ENCODE measurements around the gene SAFB. TPM values are rescaled to one million over a fixed set of nuclear protein-coding genes. Genes with fewer than 3 reads are reported as not detected.

SAFB gene
- total RNA-seq, 1 experiment from 2014 or later = 135 TPM

DNA sequence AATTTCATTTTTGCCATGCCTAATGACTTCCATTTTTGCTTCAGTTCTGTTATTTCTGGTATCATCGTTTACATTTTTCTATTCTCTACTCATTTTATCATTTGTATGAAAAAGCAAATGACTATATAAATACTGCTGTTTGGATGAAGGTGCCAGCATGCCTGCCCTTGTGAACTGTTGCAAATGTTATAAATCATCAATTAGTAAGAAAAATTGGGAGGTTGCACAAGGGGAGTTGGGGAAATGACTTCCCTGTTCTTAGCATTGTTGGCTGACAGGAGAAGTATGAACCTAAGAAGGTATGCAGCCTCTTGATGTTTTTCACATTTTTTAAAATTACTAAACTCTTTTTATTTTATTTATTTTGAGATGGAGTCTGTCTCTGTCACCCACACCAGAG, 15.1 kb downstream of the SAFB start:
- H3K36me3 Mint-ChIP-seq (ENCODE audit: insufficient read depth, unreplicated experiment) = peaks cover 66% of the 10 kb centered on the region
- no peak for DNase-seq (ENCODE audit: unreplicated experiment)
- ChIA-PET POLR2A (no interaction called here), CTCF (no interaction called here)
- H3K4me3 Mint-ChIP-seq (ENCODE audit: unreplicated experiment) = no peak overlapping the region
- no peak overlapping the region for H3K27ac Mint-ChIP-seq (ENCODE audit: low read depth, unreplicated experiment)
- no peaks in the 10 kb centered on the region for H3K9me3 Mint-ChIP-seq (ENCODE audit: unreplicated experiment)
- intact Hi-C loops (cut with micrococcal nuclease) = no loop called here
- TF ChIP-seq CTCF (IDR thresholded peaks at IDR 0.05; ENCODE audit: unreplicated experiment) = no peak
- H3K4me1 Mint-ChIP-seq (ENCODE audit: insufficient read depth, unreplicated experiment) = peaks cover 10% of the 10 kb centered on the region
- no TSS peak for BruUV-seq (replicated peaks)
- H3K27me3 Mint-ChIP-seq (ENCODE audit: insufficient read depth, unreplicated experiment) = no peaks in the 10 kb centered on the region

DNA sequence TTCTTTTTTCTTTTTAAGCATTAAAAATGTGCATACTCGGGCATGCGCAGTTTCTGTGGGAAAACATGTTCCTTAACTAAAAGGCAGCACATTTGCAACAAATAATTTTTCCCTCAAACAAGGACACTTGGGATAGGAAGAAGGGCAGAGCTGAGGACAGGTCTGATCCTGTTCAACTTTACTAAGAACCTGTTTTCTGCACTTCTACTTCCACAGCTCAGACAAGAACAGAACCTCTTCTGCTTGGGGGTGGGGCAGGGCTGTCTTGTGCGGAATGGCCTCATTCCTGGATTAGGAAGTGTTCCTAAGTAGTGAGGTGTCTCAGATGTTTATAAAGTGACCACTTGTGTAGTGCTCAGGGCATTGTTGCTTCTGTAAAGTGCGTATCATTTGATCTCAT, 18.3 kb downstream of the SAFB start:
- POLR2A ChIA-PET = interaction anchor here (1.1 kb wide), 1 partner anchor 17 kb away, joined by 3 read pairs; no protein-coding TSS in a partner anchor
- CTCF ChIA-PET = interaction anchor here (0.6 kb wide), 1 partner anchor 982 kb away, joined by 5 read pairs; no protein-coding TSS in a partner anchor
- Mint-ChIP-seq H3K4me1 (ENCODE audit: insufficient read depth, unreplicated experiment) (peaks cover 10% of the 10 kb centered on the region), H3K36me3 (ENCODE audit: insufficient read depth, unreplicated experiment) (peaks cover 81% of the 10 kb centered on the region), H3K27ac (ENCODE audit: low read depth, unreplicated experiment) (no peak overlapping the region), H3K9me3 (ENCODE audit: unreplicated experiment) (no peaks in the 10 kb centered on the region), H3K27me3 (ENCODE audit: insufficient read depth, unreplicated experiment) (no peaks in the 10 kb centered on the region), H3K4me3 (ENCODE audit: unreplicated experiment) (no peak overlapping the region)
- DNase-seq (ENCODE audit: unreplicated experiment) = no peak
- TF ChIP-seq CTCF (IDR thresholded peaks at IDR 0.05; ENCODE audit: unreplicated experiment) = no peak
- no TSS peak for BruUV-seq (replicated peaks)
- intact Hi-C loops (cut with micrococcal nuclease) = no loop called here

GRCh38 chr19:5642204-5642603, 19.3 kb downstream of the SAFB start:
- TF ChIP-seq CTCF (IDR thresholded peaks at IDR 0.05; ENCODE audit: unreplicated experiment) = no peak
- H3K36me3 Mint-ChIP-seq (ENCODE audit: insufficient read depth, unreplicated experiment) = peaks cover 87% of the 10 kb centered on the region

GRCh38 chr19:5643060-5643459, 20.2 kb downstream of the SAFB start:
- no peaks in the 10 kb centered on the region for H3K27me3 Mint-ChIP-seq (ENCODE audit: insufficient read depth, unreplicated experiment)
- intact Hi-C loops (cut with micrococcal nuclease) = no loop called here
- BruUV-seq (replicated peaks) = no TSS peak
- DNase-seq (ENCODE audit: unreplicated experiment) = no peak
- H3K4me3 Mint-ChIP-seq (ENCODE audit: unreplicated experiment) = no peak overlapping the region
- H3K27ac Mint-ChIP-seq (ENCODE audit: low read depth, unreplicated experiment) = no peak overlapping the region
- no peaks in the 10 kb centered on the region for H3K9me3 Mint-ChIP-seq (ENCODE audit: unreplicated experiment)
- TF ChIP-seq CTCF (IDR thresholded peaks at IDR 0.05; ENCODE audit: unreplicated experiment) = no peak
- H3K36me3 Mint-ChIP-seq (ENCODE audit: insufficient read depth, unreplicated experiment) = peaks cover 88% of the 10 kb centered on the region
- POLR2A ChIA-PET = interaction anchor here (1.2 kb wide), 2 partner anchors 11 to 32 kb away, joined by 3 to 4 read pairs; no protein-coding TSS in a partner anchor
- CTCF ChIA-PET = no interaction called here
- H3K4me1 Mint-ChIP-seq (ENCODE audit: insufficient read depth, unreplicated experiment) = peaks cover 10% of the 10 kb centered on the region

More at GRCh38 chr19:5642204-5642603, 19.3 kb downstream of the SAFB start:
- H3K9me3 Mint-ChIP-seq (ENCODE audit: unreplicated experiment) = no peaks in the 10 kb centered on the region
- no peak for DNase-seq (ENCODE audit: unreplicated experiment)
- H3K4me3 Mint-ChIP-seq (ENCODE audit: unreplicated experiment) = no peak overlapping the region
- no peak overlapping the region for H3K27ac Mint-ChIP-seq (ENCODE audit: low read depth, unreplicated experiment)
- H3K27me3 Mint-ChIP-seq (ENCODE audit: insufficient read depth, unreplicated experiment) = no peaks in the 10 kb centered on the region
- peaks cover 10% of the 10 kb centered on the region for H3K4me1 Mint-ChIP-seq (ENCODE audit: insufficient read depth, unreplicated experiment)
- intact Hi-C loops (cut with micrococcal nuclease) = no loop called here
- ChIA-PET CTCF (no interaction called here), POLR2A (interaction anchor here (1.0 to 1.2 kb wide), 2 partner anchors 19 to 33 kb away, joined by 3 read pairs; partner anchors contain the start of genes SAFB and SAFB2)
- no TSS peak for BruUV-seq (replicated peaks)

All from MCF 10A (cell line).